Activated CD8-positive, alpha-beta memory T cell treated with anti-CD3 and anti-CD28 coated beads for 36 hours (primary cell): ENCODE data around the gene TBC1D3G. TPM values are rescaled to one million over a fixed set of nuclear protein-coding genes. Genes with fewer than 3 reads are reported as not detected.
"Not testable (repeated sequence)": the region's sequence is repeated elsewhere in the genome, so short reads cannot be mapped to it uniquely, and the experiment has no call there.

Experiments used
- CTCF ChIA-PET: fragments of 350-600 bp; sonication (Branson Sonifier 250); formaldehyde crosslinking; loops from one replicate; lab custom pipeline; 2021; ENCODE audit warnings: antibody characterized with exemption; lab: Charles Lee
- POLR2A ChIA-PET: fragments of 350-600 bp; sonication (Branson Sonifier 250); formaldehyde crosslinking; loops from one replicate; lab custom pipeline; 2021; ENCODE audit warnings: antibody characterized with exemption; lab: Charles Lee
- total RNA-seq, 2 experiments: library from RNA; stranded (reverse); gene quantifications; one replicate each; pipeline ENCODE4 v1.2.3, GENCODE V29; 2021

The TBC1D3G gene
- not detected for total RNA-seq

GRCh38 chr17:36323584-36323983, at the start of gene TBC1D3G:
Gene TBC1D3G, plus strand, starts transcription at chr17:36323884. Its CDS starts 1,528 bp downstream, at chr17:36325412.
- CTCF ChIA-PET, POLR2A ChIA-PET: not testable (repeated sequence)

GRCh38 chr17:36283256-36283655, 40.4 kb upstream of the TBC1D3G start:
- POLR2A ChIA-PET, CTCF ChIA-PET: not testable (repeated sequence)

- CTCF ChIA-PET, POLR2A ChIA-PET: not testable (repeated sequence)
These were observed 39.5 kb upstream of the TBC1D3G start for GRCh38 chr17:36284219-36284618.

- CTCF ChIA-PET, POLR2A ChIA-PET: not testable (repeated sequence)
These were observed 33.6 kb upstream of the TBC1D3G start for GRCh38 chr17:36289965-36290612.

GRCh38 chr17:36295161-36295560, 28.5 kb upstream of the TBC1D3G start:
- CTCF ChIA-PET, POLR2A ChIA-PET: not testable (repeated sequence)

- POLR2A ChIA-PET, CTCF ChIA-PET: not testable (repeated sequence)
These were observed 7.9 kb upstream of the TBC1D3G start for GRCh38 chr17:36315736-36316135.

GRCh38 chr17:36362496-36362895, 38.8 kb downstream of the TBC1D3G start:
- CTCF ChIA-PET, POLR2A ChIA-PET: not testable (repeated sequence)

GRCh38 chr17:36375938-36376337, 52.3 kb downstream of the TBC1D3G start:
- POLR2A ChIA-PET, CTCF ChIA-PET: not testable (repeated sequence)

Other genes with a start within 250 kb of the TBC1D3G start
- gene CCL3, start 233.7 kb upstream of the TBC1D3G start, total RNA-seq: 1,000 to 10,000 TPM; 1,540 to 1,562 TPM
- 1,000 to 10,000 TPM; 2,428 to 2,431 TPM for gene CCL4, start 220.1 kb upstream of the TBC1D3G start, total RNA-seq
- 1 to 10 TPM; 3.2 to 3.3 TPM for gene TBC1D3B, start 147.2 kb upstream of the TBC1D3G start, total RNA-seq
- gene CCL3L1, start 127.1 kb upstream of the TBC1D3G start, total RNA-seq: 100 to 1,000 TPM; 238 to 245 TPM
- gene CCL4L2, start 112.8 kb upstream of the TBC1D3G start, total RNA-seq: 100 to 1,000 TPM; 831 TPM
- under 1 TPM; 0.36 to 0.44 TPM for gene TBC1D3I, start 59.3 kb upstream of the TBC1D3G start, total RNA-seq
- 1 to 10 TPM in 1 of 2 experiments, under 1 TPM in 1; 0.84 to 1.0 TPM for gene TBC1D3H, start 64.6 kb downstream of the TBC1D3G start, total RNA-seq
- 10 to 100 TPM; 55.4 to 59.3 TPM for gene ZNHIT3, start 162.8 kb downstream of the TBC1D3G start, total RNA-seq
- 100 to 1,000 TPM; 152 to 153 TPM for gene MYO19, start 211.0 kb downstream of the TBC1D3G start, total RNA-seq
- 10 to 100 TPM; 36.7 to 37.6 TPM for gene PIGW, start 211.1 kb downstream of the TBC1D3G start, total RNA-seq
- 10 to 100 TPM; 64.7 to 67.1 TPM for gene GGNBP2, start 221.0 kb downstream of the TBC1D3G start, total RNA-seq